SK-N-SH treated with all-trans-retinoic acid at 6 μM for 48 hours (cell line): ENCODE results near the gene NAA11.

Experiments
- ATAC-seq: fragments of 200-7000 bp; cut with Tn5 transposase; 3 replicates; pipeline ENCODE4 v1.9.1; 2020; ENCODE audit warnings: mild to moderate bottlenecking, moderate library complexity
- ARNTL ChIP-seq: fragments of 450-650 bp; formaldehyde crosslinking; IDR thresholded peaks from 2 replicates; pipeline ENCODE4 v1.5.0; 2020; ENCODE audit warnings: low read depth, mild to moderate bottlenecking, moderate library complexity, borderline replicate concordance
- BACH2 ChIP-seq: fragments of 250-450 bp; sonication (Bioruptor Pico); IDR thresholded peaks from 2 replicates; pipeline ENCODE4 v1.9.0; 2021; ENCODE audit warnings: mild to moderate bottlenecking, borderline replicate concordance
- CSDC2 ChIP-seq: fragments of 250-450 bp; sonication (Bioruptor Pico); IDR thresholded peaks from 2 replicates; pipeline ENCODE4 v1.5.0; 2020; ENCODE audit warnings: mild to moderate bottlenecking, moderate library complexity
- ESRRG ChIP-seq: fragments of 250-450 bp; sonication (Bioruptor Pico); IDR thresholded peaks from 2 replicates; pipeline ENCODE4 v1.6.1; 2021; ENCODE audit warnings: mild to moderate bottlenecking
- GLIS3 ChIP-seq: fragments of 250-450 bp; sonication (Bioruptor Pico); IDR thresholded peaks from 2 replicates; pipeline ENCODE4 v1.5.0; 2020; ENCODE audit warnings: mild to moderate bottlenecking, moderate library complexity
- ISL1 ChIP-seq: fragments of 250-450 bp; sonication (Bioruptor Pico); IDR thresholded peaks from 2 replicates; pipeline ENCODE4 v2.1.2; 2022; ENCODE audit warnings: mild to moderate bottlenecking, moderate library complexity
- OSR1 ChIP-seq: fragments of 250-450 bp; sonication (Bioruptor Pico); IDR thresholded peaks from 2 replicates; pipeline ENCODE4 v1.8.0; 2022; ENCODE audit warnings: moderate library complexity, mild to moderate bottlenecking, inconsistent platforms
- PPARA ChIP-seq: fragments of 250-450 bp; sonication (Bioruptor Pico); IDR thresholded peaks from 2 replicates; pipeline ENCODE4 v1.5.0; 2020; ENCODE audit warnings: mild to moderate bottlenecking, borderline replicate concordance
- RARB ChIP-seq: fragments of 250-450 bp; sonication (Bioruptor Pico); IDR thresholded peaks from 2 replicates; pipeline ENCODE4 v1.8.0; 2021; ENCODE audit warnings: mild to moderate bottlenecking, moderate library complexity
- SNAI2 ChIP-seq: fragments of 250-450 bp; sonication (Bioruptor Pico); IDR thresholded peaks from 2 replicates; pipeline ENCODE4 v1.5.0; 2020; ENCODE audit warnings: mild to moderate bottlenecking, moderate library complexity
- TCF4 ChIP-seq: fragments of 250-450 bp; sonication (Bioruptor Pico); IDR thresholded peaks from 2 replicates; pipeline ENCODE4 v1.8.0; 2021; ENCODE audit warnings: mild to moderate bottlenecking, moderate library complexity, borderline replicate concordance
- TOX ChIP-seq: fragments of 250-450 bp; sonication (Bioruptor Pico); IDR thresholded peaks from 2 replicates; pipeline ENCODE4 v1.8.0; 2021; ENCODE audit warnings: mild to moderate bottlenecking, moderate library complexity, borderline replicate concordance
- ZC3H10 ChIP-seq: fragments of 250-450 bp; sonication (Bioruptor Pico); IDR thresholded peaks from 2 replicates; pipeline ENCODE4 v1.5.1; 2021; ENCODE audit warnings: mild to moderate bottlenecking, moderate library complexity
- ZFP3 ChIP-seq: fragments of 250-450 bp; sonication (Bioruptor Pico); IDR thresholded peaks from 2 replicates; pipeline ENCODE4 v1.5.0; 2020; ENCODE audit warnings: mild to moderate bottlenecking, moderate library complexity
- ZFP30 ChIP-seq: fragments of 450-650 bp; formaldehyde crosslinking; IDR thresholded peaks from 2 replicates; pipeline ENCODE4 v1.5.0; 2022; ENCODE audit warnings: mild to moderate bottlenecking, moderate library complexity
- ZNF565 ChIP-seq: fragments of 450-650 bp; formaldehyde crosslinking; conservative IDR thresholded peaks from 2 replicates; pipeline ENCODE4 v1.5.0; 2020; ENCODE audit warnings: low read depth, mild to moderate bottlenecking, moderate library complexity
- ZNF70 ChIP-seq: fragments of 450-650 bp; formaldehyde crosslinking; IDR thresholded peaks from 2 replicates; pipeline ENCODE4 v1.5.0; 2020; ENCODE audit warnings: mild to moderate bottlenecking, moderate library complexity
- ZNF8 ChIP-seq: fragments of 450-650 bp; formaldehyde crosslinking; IDR thresholded peaks from 2 replicates; pipeline ENCODE4 v1.5.0; 2020; ENCODE audit warnings: mild to moderate bottlenecking, moderate library complexity
- TF ChIP-seq, protein P1 (sequence below): fragments of 250-450 bp; sonication (Bioruptor Pico); IDR thresholded peaks from 2 replicates; pipeline ENCODE4 v1.5.1; 2020; ENCODE audit warnings: low read depth, mild to moderate bottlenecking, moderate library complexity
- TF ChIP-seq, protein P2 (sequence below): fragments of 250-450 bp; sonication (Bioruptor Pico); IDR thresholded peaks from 2 replicates; pipeline ENCODE4 v1.8.0; 2021; ENCODE audit warnings: low read depth, mild to moderate bottlenecking, moderate library complexity, borderline replicate concordance
- TF ChIP-seq, protein P3 (sequence below): fragments of 250-450 bp; sonication (Bioruptor Pico); IDR thresholded peaks from 2 replicates; pipeline ENCODE4 v1.5.1; 2021; ENCODE audit warnings: mild to moderate bottlenecking, moderate library complexity
- TF ChIP-seq, protein P4 (sequence below): fragments of 250-450 bp; sonication (Bioruptor Pico); IDR thresholded peaks from 2 replicates; pipeline ENCODE4 v1.5.0; 2020; ENCODE audit warnings: mild to moderate bottlenecking, moderate library complexity
- TF ChIP-seq, protein P5 (sequence below): fragments of 250-450 bp; sonication (Bioruptor Pico); IDR thresholded peaks from 2 replicates; pipeline ENCODE4 v1.8.0; 2020; ENCODE audit warnings: mild to moderate bottlenecking, moderate library complexity, borderline replicate concordance

The NAA11 gene

DNA sequence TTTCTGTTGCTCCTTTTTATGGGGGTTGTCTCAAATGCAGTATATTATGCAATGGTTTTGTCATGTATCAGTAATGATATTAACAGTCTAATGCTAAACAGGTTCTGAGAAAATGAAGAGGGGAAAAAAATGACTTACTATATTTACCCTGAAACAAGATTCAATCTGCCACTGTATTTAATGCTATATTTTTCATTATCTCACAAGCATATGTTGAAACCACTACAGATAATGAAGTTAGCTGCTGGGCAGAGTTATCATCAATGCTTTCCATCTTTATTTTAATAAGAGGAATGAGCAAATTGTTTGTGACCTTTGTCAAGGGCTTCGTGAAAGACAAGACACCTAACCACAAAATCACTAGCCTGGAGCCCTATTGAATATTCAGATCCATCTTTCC lies 32.6 kb upstream of the NAA11 start:
- ATAC-seq = no peak
- TF ChIP-seq TCF4 (CRISPR knock-in tag) (peak; percentile 91), BACH2 (no peak), GLIS3 (CRISPR knock-in tag) (0 out of 2 replicates have a peak, but pooled peaks have one; percentile 12), ZC3H10 (CRISPR knock-in tag) (no peak), CSDC2 (no peak), OSR1 (CRISPR knock-in tag) (no peak), ZFP30 (CRISPR knock-in tag) (no peak), ZFP3 (CRISPR knock-in tag) (no peak), ZNF8 (CRISPR knock-in tag) (peak; percentile 46; the same call in 1 of the 2 replicates), ESRRG (CRISPR knock-in tag) (no peak), ZNF70 (CRISPR knock-in tag) (peak; percentile 43; the same call in 1 of the 2 replicates), ISL1 (peak; percentile 63), TOX (no peak), PPARA (CRISPR knock-in tag) (no peak), SNAI2 (CRISPR knock-in tag) (0 out of 2 replicates have a peak, but pooled peaks have one; percentile 34), ARNTL (CRISPR knock-in tag) (no peak), ZNF565 (CRISPR knock-in tag) (no peak), RARB (CRISPR knock-in tag) (no peak)
- TF ChIP-seq, protein P1, sequence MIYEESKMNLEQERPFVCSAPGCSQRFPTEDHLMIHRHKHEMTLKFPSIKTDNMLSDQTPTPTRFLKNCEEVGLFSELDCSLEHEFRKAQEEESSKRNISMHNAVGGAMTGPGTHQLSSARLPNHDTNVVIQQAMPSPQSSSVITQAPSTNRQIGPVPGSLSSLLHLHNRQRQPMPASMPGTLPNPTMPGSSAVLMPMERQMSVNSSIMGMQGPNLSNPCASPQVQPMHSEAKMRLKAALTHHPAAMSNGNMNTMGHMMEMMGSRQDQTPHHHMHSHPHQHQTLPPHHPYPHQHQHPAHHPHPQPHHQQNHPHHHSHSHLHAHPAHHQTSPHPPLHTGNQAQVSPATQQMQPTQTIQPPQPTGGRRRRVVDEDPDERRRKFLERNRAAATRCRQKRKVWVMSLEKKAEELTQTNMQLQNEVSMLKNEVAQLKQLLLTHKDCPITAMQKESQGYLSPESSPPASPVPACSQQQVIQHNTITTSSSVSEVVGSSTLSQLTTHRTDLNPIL (CRISPR knock-in tag) = 0 out of 2 replicates have a peak, but pooled peaks have one; percentile 23
- TF ChIP-seq, protein P2, sequence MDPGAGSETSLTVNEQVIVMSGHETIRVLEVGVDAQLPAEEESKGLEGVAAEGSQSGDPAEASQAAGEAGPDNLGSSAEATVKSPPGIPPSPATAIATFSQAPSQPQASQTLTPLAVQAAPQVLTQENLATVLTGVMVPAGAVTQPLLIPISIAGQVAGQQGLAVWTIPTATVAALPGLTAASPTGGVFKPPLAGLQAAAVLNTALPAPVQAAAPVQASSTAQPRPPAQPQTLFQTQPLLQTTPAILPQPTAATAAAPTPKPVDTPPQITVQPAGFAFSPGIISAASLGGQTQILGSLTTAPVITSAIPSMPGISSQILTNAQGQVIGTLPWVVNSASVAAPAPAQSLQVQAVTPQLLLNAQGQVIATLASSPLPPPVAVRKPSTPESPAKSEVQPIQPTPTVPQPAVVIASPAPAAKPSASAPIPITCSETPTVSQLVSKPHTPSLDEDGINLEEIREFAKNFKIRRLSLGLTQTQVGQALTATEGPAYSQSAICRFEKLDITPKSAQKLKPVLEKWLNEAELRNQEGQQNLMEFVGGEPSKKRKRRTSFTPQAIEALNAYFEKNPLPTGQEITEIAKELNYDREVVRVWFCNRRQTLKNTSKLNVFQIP (CRISPR knock-in tag) = no peak
- TF ChIP-seq, protein P3, sequence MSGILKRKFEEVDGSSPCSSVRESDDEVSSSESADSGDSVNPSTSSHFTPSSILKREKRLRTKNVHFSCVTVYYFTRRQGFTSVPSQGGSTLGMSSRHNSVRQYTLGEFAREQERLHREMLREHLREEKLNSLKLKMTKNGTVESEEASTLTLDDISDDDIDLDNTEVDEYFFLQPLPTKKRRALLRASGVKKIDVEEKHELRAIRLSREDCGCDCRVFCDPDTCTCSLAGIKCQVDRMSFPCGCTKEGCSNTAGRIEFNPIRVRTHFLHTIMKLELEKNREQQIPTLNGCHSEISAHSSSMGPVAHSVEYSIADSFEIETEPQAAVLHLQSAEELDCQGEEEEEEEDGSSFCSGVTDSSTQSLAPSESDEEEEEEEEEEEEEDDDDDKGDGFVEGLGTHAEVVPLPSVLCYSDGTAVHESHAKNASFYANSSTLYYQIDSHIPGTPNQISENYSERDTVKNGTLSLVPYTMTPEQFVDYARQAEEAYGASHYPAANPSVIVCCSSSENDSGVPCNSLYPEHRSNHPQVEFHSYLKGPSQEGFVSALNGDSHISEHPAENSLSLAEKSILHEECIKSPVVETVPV (CRISPR knock-in tag) = no peak
- TF ChIP-seq, protein P4, sequence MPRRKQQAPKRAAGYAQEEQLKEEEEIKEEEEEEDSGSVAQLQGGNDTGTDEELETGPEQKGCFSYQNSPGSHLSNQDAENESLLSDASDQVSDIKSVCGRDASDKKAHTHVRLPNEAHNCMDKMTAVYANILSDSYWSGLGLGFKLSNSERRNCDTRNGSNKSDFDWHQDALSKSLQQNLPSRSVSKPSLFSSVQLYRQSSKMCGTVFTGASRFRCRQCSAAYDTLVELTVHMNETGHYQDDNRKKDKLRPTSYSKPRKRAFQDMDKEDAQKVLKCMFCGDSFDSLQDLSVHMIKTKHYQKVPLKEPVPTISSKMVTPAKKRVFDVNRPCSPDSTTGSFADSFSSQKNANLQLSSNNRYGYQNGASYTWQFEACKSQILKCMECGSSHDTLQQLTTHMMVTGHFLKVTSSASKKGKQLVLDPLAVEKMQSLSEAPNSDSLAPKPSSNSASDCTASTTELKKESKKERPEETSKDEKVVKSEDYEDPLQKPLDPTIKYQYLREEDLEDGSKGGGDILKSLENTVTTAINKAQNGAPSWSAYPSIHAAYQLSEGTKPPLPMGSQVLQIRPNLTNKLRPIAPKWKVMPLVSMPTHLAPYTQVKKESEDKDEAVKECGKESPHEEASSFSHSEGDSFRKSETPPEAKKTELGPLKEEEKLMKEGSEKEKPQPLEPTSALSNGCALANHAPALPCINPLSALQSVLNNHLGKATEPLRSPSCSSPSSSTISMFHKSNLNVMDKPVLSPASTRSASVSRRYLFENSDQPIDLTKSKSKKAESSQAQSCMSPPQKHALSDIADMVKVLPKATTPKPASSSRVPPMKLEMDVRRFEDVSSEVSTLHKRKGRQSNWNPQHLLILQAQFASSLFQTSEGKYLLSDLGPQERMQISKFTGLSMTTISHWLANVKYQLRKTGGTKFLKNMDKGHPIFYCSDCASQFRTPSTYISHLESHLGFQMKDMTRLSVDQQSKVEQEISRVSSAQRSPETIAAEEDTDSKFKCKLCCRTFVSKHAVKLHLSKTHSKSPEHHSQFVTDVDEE (CRISPR knock-in tag) = peak; percentile 94
- TF ChIP-seq, protein P5, sequence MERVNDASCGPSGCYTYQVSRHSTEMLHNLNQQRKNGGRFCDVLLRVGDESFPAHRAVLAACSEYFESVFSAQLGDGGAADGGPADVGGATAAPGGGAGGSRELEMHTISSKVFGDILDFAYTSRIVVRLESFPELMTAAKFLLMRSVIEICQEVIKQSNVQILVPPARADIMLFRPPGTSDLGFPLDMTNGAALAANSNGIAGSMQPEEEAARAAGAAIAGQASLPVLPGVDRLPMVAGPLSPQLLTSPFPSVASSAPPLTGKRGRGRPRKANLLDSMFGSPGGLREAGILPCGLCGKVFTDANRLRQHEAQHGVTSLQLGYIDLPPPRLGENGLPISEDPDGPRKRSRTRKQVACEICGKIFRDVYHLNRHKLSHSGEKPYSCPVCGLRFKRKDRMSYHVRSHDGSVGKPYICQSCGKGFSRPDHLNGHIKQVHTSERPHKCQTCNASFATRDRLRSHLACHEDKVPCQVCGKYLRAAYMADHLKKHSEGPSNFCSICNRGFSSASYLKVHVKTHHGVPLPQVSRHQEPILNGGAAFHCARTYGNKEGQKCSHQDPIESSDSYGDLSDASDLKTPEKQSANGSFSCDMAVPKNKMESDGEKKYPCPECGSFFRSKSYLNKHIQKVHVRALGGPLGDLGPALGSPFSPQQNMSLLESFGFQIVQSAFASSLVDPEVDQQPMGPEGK (CRISPR knock-in tag) = no peak
- TF ChIP-seq, all 23 proteins: peak for 8

DNA sequence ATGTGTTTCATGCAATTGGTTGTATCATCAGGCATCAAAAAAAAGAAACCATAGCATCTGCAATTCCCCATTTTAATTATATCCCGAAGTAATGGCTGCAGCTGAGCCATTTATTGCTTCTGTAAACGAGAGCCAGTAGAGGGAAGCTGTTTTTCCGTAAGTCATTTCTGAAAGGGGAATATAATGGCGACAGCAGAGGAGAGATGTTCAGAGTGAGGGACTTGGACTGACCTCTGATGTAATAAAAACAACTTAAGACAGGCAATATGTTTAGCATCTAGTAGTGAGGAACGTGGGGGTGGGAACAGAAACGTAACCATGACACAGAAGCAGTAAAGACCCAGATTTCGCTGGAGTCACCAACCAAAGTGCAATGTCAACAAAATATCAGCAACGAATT lies 31.5 kb upstream of the NAA11 start:
- ATAC-seq = no peak
- TF ChIP-seq TOX (no peak), CSDC2 (no peak), OSR1 (CRISPR knock-in tag) (no peak), ZC3H10 (CRISPR knock-in tag) (no peak), RARB (CRISPR knock-in tag) (no peak), PPARA (CRISPR knock-in tag) (no peak), BACH2 (no peak)
- TF ChIP-seq, protein P2 (CRISPR knock-in tag) = no peak
- TF ChIP-seq, protein P1 (CRISPR knock-in tag) = no peak
- TF ChIP-seq, protein P4 (CRISPR knock-in tag) = no peak
